GM19239 (cell line): ENCODE measurements around the gene PSG5.
"Not testable (repeated sequence)": the region's sequence is repeated elsewhere in the genome, so short reads cannot be mapped to it uniquely, and the experiment has no call there.

Source experiments
- DNase-seq: peaks from one replicate; pipeline ENCODE4 v3.0.0; 2011; ENCODE audit warnings: low spot score; ENCODE audit not compliant: insufficient read length
- FAIRE-seq: peaks from 2 replicates; lab custom pipeline; 2011; peaks lifted over from hg19 to GRCh38; lab: Jason Lieb, UNC

The PSG5 gene

DNA sequence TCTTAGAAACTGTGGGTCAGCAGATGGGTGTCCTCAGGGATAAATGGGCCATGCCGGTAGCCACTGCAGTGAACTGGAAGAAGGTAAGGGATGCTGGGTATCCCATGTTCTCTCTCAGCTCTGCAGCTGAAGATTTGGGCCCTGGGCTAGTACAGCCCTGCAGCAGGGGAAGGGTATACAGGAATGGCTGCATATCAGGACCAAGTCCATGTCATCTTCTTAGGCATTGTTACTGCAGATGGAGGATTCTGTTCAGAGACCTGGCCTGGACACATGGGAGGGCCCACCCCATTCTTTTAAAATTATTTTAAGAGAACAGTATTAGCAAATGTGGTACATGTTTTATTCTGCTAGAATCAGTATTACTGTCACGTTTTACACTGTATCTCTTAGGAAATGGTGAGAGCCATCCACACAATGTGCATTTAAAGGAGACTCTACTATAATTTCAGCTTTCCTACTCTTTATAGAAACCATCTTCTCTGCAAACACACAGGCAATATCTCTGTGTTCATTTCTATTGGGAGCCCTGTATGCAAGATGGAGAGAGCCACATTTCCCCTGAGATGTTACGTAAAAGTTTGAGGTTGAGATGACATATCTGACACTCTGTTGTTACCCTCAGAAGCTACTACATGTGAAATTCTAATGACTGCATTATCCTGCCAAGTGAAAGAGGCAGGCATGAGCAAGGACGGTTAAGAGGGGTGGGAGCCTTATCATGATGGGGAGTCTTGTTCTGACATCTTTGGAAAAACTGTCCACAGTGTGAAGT is 6.2 kb upstream of the PSG5 start:
- DNase-seq, FAIRE-seq: not testable (repeated sequence)

DNA sequence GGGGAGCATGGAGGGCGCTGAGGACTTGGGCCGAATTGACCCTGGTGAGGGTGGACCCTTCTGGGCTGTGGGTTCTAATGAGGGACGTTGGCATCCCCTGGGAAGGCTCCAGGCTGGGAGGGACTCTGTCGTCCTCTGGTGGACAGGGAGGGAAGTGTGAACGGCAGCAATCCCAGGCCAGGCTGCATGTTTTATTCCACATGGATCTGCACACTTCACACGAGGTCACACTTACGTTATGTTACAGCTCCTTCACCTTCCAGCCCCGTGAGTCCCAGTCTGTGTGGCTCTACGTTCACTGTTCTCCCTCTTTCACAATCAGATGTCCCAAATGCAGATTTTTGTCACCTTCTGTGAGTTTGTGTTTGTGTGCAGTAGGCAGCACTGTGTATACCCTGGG is 1.8 kb upstream of the PSG5 start:
- FAIRE-seq, DNase-seq: not testable (repeated sequence)

DNA sequence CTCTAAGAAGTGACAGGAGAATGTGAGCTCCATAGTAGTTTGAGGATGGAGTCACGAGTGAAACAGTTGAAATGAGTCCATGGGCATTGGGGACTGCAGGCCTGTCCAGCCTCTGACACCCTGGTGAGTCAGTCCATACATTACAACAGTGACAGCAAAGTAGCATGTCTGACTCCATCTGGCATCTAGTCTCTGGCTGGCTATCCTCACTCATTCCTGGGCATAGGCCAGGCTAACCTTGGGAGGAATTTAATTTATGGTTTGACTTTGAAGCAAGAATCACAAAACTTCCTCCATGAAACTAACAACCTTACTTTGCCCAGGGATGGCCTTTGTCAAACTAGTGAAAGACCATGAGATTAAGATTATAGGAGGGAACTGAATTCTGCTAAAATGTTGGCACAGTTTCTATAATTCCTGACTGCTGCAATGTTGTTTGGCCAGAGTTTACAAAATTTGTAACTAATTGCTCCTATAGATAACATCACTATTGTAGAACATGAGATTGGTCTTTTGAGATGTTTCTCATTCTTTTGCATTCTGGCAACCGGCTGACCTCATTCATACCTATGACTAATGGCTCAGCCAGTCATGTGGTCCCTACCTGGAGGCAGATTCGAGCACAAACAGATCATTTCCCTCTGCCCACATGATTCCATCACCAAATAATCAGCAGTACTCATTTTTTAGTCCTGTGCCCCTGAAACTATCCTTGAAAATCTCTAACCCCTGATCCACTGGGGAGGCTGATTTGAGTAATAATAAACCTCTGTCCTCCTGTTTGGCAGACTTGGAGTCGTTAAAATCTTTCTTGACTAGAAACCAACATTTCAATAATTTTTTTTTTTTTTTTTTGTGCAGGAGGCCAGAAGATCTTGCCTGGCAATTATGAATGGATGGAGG is 4.2 kb downstream of the PSG5 start:
- not testable (repeated sequence) for FAIRE-seq, DNase-seq

GRCh38 chr19:43179569-43180147 is 6.7 kb downstream of the PSG5 start:
- DNase-seq, FAIRE-seq: not testable (repeated sequence)

DNA sequence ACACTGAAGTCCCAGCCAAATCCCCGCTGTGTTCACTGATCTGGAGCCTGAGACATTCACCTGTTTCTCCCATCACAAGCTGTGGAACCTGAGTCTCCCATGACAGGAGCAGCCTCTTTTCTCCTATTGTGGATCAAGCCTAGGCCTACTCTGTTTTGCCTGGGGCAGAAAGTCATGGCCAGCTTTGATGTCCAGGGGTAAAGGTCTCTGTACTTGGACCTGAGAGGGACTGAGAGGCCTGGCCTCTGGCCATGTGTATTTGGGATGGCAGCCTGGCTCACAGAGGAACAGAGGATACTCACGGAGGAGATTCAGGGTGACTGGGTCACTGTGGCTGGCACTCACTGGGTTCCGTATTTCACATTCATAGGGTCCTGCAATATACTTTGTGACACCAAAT is 7.8 kb downstream of the PSG5 start:
- not testable (repeated sequence) for DNase-seq, FAIRE-seq

GRCh38 chr19:43165906-43166305 is 20.4 kb downstream of the PSG5 start:
- FAIRE-seq, DNase-seq: not testable (repeated sequence)

- not testable (repeated sequence) for FAIRE-seq, DNase-seq
These were observed 23.2 kb downstream of the PSG5 start for GRCh38 chr19:43163135-43163534.

DNA sequence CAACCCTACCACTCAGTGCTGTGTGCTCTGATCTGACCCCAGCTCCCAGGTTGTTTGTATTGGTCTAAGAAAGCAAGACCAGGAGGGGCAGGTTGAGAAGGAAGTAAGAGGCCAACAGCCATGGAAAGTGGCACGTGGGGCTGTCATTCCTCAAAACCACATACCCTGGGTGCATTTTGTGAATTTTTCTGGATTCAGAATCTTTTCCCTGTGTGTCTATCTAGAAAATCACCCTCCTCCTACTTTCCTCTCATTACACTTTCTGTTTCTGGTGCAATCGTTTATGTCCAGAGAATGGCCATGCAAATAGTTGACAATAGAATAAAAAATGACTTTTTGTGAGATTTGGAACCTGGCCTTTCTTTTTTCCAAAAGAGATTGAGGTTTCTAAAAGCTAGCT is 24.1 kb downstream of the PSG5 start:
- FAIRE-seq, DNase-seq: not testable (repeated sequence)

- DNase-seq, result no peak
- no peak for FAIRE-seq
These were observed 34.1 kb downstream of the PSG5 start for GRCh38 chr19:43152214-43152613.

- FAIRE-seq, result not testable (repeated sequence)
These were observed 36.5 kb downstream of the PSG5 start for GRCh38 chr19:43149788-43150187.

DNA sequence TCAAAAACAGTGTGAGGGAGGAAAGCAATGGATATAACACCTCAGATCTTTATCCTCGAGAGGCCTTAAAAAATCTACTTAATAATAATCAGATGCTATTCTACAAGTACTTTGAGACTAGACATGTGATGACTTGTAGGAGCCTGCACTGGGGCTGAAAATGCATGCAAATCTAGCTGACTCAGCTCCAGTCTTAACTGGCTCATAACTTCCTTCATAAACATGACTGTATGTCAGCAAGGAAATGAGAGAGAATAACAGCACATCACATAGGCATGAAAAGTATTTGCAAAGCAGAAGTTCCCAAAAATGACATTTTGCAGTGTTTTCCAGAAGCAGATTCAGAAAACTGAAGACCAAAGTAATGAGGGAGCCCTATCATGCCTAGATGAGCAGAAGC is 38.1 kb downstream of the PSG5 start:
- no peak for DNase-seq

More at GRCh38 chr19:43149788-43150187, 36.5 kb downstream of the PSG5 start:
- DNase-seq, result not testable (repeated sequence)

DNA sequence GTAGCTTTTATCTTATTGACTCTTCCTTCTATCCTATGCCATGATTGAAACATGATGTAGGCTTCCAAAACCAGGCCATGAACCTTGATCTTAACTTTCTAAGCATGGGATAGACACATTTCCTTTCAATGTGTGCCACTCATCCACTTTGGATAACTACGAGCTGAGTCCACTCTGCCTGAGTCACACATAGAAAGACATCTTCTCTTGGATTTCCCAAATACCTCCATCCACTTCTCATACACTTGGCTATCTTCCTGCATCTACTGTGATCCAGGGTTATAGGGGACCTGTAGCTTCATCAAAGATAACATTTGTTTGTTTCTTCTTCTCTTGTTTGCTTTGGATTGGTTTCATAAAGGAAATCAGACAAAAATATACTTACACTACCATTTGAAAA is 44.6 kb downstream of the PSG5 start:
- DNase-seq, FAIRE-seq: not testable (repeated sequence)

More for the DNA sequence above, 38.1 kb downstream of the PSG5 start:
- FAIRE-seq, result no peak

DNA sequence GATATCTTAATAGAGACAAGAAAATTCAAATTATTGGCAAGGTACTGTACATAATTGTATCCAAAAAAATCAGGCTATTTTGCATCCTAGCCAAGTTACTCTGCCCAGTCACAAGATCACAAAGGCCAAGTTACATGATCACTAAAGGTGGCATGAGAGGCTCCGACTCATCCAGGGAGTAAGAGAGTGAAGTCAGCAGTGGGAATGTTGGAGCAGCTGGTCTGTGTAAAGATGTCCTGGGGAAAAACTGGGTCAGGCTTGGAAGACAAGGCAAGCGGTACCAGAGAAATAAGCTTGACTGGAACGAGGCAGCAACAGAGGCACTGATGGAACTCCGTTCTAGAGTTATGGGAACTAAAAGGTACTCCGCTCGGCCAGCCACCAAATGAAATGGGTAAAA is 53.6 kb downstream of the PSG5 start:
- no peak for DNase-seq
- FAIRE-seq, result no peak

DNA sequence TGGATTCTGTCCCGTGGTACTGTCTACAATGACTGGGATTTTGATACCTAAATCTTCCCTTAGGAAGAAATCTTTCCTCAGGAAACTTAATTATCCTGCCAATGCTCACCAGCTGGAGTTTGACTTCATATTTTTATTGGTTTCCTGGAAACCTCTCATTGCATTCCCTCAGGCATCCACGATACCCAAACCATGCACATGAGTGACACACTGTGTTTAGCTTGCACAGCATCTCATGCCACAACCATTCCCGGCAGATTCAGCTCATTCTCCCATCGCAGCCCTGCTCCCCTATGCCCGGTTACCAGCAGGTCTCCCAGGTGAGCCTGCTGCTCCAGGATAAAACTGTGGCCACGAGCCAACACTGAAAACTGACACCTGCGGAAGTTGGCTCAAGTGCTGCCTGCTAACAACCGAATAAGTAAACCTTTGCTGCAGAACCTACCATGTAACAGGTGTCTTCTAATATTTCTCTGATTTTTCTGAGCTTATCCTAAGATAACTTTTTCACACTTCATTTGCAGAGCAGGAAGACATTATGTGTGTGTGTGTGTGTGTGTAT is 55.0 kb downstream of the PSG5 start:
- DNase-seq, FAIRE-seq: not testable (repeated sequence)

DNA sequence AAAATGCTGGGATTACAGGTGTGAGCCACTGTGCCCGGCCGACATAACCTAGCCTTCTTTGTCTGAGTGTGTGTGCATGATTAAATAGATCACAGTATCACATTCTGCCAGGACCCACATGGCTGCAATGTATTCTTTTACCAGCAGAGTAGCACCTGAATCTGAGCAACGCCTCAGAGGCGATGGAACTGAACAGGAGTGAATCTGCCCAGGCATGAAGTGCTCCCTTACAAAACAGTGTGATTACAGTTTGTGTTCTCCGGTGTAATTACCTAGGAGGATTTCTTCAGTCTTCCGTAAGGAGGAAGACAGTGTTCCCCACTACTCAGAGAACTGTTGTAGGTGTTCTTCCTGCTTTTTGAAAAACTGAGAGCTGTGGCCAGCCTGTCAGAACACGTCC is 57.1 kb downstream of the PSG5 start:
- FAIRE-seq, DNase-seq: not testable (repeated sequence)

- not testable (repeated sequence) for DNase-seq, FAIRE-seq
These were observed 59.0 kb downstream of the PSG5 start for GRCh38 chr19:43127336-43127735.

- FAIRE-seq (no peak), DNase-seq (no peak)
These were observed 59.6 kb downstream of the PSG5 start for GRCh38 chr19:43126720-43127119.

DNA sequence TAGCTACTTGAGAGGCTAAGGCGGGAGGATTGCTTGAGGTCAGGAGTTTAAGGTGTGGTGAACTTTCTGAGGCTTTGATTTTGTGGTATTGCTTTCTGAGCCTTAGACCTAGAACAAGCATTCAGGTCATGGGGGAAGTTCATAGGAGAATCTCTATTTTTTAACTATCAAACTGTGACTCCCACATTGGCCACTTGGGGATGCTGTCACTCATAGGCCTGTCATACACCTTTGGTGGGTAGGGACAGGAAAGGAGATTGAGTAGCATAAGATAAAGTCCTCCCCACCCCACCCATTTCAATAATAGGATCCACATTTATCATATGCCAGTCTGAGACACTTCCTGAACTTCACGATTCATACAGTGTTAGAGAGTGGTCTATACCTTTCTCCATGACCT is 62.0 kb downstream of the PSG5 start:
- DNase-seq (no peak), FAIRE-seq (no peak)

- not testable (repeated sequence) for FAIRE-seq, DNase-seq
These were observed 65.8 kb downstream of the PSG5 start for GRCh38 chr19:43120433-43121026.

DNA sequence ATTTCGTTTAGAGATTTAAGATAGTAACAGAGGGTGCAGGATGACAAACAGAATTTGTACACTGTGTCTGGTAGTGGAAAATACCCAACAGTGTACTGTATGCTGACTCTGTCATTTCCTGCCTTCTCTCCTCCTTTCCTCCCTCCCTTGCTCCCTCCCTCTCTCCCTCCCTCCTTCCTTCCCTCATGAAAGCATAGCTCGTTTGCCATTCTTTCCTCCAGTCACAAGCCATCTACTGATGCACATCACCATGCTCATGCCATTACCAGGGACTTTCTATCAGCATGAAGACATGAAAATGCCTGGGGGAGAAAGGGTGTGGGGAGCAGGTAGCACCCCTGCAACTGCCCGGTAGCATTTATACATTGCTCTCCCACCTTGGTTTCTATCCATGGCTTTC is 66.8 kb downstream of the PSG5 start:
- not testable (repeated sequence) for FAIRE-seq, DNase-seq
